Rectal smooth muscle tissue (tissue), 1 donor: ENCODE measurements around the gene PDE6H.
A peak's percentile ranks its signal among the peaks of the same experiment; 100 is the strongest.

Source experiments
- H3K27ac ChIP-seq: one replicate; pipeline ENCODE4 v1.7.0; 2013; ENCODE audit warnings: low read depth, low read length, inconsistent platforms
- H3K27me3 ChIP-seq: one replicate; pipeline ENCODE4 v1.7.0; 2013; ENCODE audit warnings: low read length; ENCODE audit not compliant: control insufficient read depth, insufficient read depth
- H3K36me3 ChIP-seq: one replicate; pipeline ENCODE4 v1.7.0; 2013; ENCODE audit warnings: low read length; ENCODE audit not compliant: control insufficient read depth, insufficient read depth
- H3K4me1 ChIP-seq: one replicate; pipeline ENCODE4 v1.7.0; 2013; ENCODE audit warnings: low read length; ENCODE audit not compliant: control insufficient read depth, insufficient read depth
- H3K4me3 ChIP-seq: one replicate; pipeline ENCODE4 v1.7.0; 2013; ENCODE audit warnings: low read length
- H3K9ac ChIP-seq: one replicate; pipeline ENCODE4 v1.7.0; 2013; ENCODE audit warnings: low read length

Gene PDE6H

GRCh38 chr12:14954269-14954668, 18.6 kb upstream of the PDE6H start:
- peaks cover 15% of the 10 kb centered on the region for H3K4me1 ChIP-seq
- no peaks in the 10 kb centered on the region for H3K36me3 ChIP-seq
- H3K27me3 ChIP-seq: no peaks in the 10 kb centered on the region
- H3K27ac ChIP-seq: no peak overlapping the region
- H3K4me3 ChIP-seq: no peak overlapping the region
- H3K9ac ChIP-seq: no peak overlapping the region

GRCh38 chr12:14956024-14956891, 16.6 kb upstream of the PDE6H start:
- Histone ChIP-seq H3K27ac (no peak overlapping the region), H3K4me3 (no peak overlapping the region), H3K27me3 (no peaks in the 10 kb centered on the region), H3K4me1 (peaks cover 11% of the 10 kb centered on the region), H3K9ac (no peak overlapping the region), H3K36me3 (no peaks in the 10 kb centered on the region)

GRCh38 chr12:14956905-14957304, 15.9 kb upstream of the PDE6H start:
- Histone ChIP-seq H3K9ac (no peak overlapping the region), H3K36me3 (no peaks in the 10 kb centered on the region), H3K4me3 (no peak overlapping the region), H3K27me3 (no peaks in the 10 kb centered on the region), H3K27ac (no peak overlapping the region), H3K4me1 (peaks cover 8% of the 10 kb centered on the region)

- Histone ChIP-seq H3K27ac (peak overlapping the region; percentile 40), H3K9ac (no peak overlapping the region), H3K4me1 (peaks cover 5% of the 10 kb centered on the region), H3K36me3 (no peaks in the 10 kb centered on the region), H3K4me3 (peak overlapping the region; percentile 34), H3K27me3 (no peaks in the 10 kb centered on the region)
Measured at GRCh38 chr12:14957551-14958168, 15.2 kb upstream of the PDE6H start.

GRCh38 chr12:14958361-14959125, 14.3 kb upstream of the PDE6H start:
- no peaks in the 10 kb centered on the region for H3K27me3 ChIP-seq
- no peak overlapping the region for H3K27ac ChIP-seq
- no peak overlapping the region for H3K9ac ChIP-seq

GRCh38 chr12:14959126-14959440, 13.8 kb upstream of the PDE6H start:
- Histone ChIP-seq H3K36me3 (no peaks in the 10 kb centered on the region), H3K4me3 (peak overlapping the region; percentile 28), H3K27ac (no peak overlapping the region)

More at GRCh38 chr12:14958361-14959125, 14.3 kb upstream of the PDE6H start:
- Histone ChIP-seq H3K4me3 (peak overlapping the region; percentile 34), H3K4me1 (peaks cover 2% of the 10 kb centered on the region), H3K36me3 (no peaks in the 10 kb centered on the region)

GRCh38 chr12:14959463-14959862, 13.4 kb upstream of the PDE6H start:
- no peaks in the 10 kb centered on the region for H3K27me3 ChIP-seq
- H3K4me3 ChIP-seq: peak overlapping the region; percentile 44
- peaks cover 2% of the 10 kb centered on the region for H3K4me1 ChIP-seq
- no peaks in the 10 kb centered on the region for H3K36me3 ChIP-seq
- H3K27ac ChIP-seq: no peak overlapping the region
- no peak overlapping the region for H3K9ac ChIP-seq

More at GRCh38 chr12:14959126-14959440, 13.8 kb upstream of the PDE6H start:
- Histone ChIP-seq H3K27me3 (no peaks in the 10 kb centered on the region), H3K4me1 (peaks cover 2% of the 10 kb centered on the region), H3K9ac (no peak overlapping the region)

GRCh38 chr12:14959916-14960496, 12.8 kb upstream of the PDE6H start:
- no peaks in the 10 kb centered on the region for H3K27me3 ChIP-seq
- H3K4me3 ChIP-seq: peak overlapping the region; percentile 44
- no peak overlapping the region for H3K27ac ChIP-seq
- no peaks in the 10 kb centered on the region for H3K36me3 ChIP-seq
- no peak overlapping the region for H3K9ac ChIP-seq
- H3K4me1 ChIP-seq: peaks cover 2% of the 10 kb centered on the region

GRCh38 chr12:14960548-14961465, 12.0 kb upstream of the PDE6H start:
- no peaks in the 10 kb centered on the region for H3K27me3 ChIP-seq
- H3K27ac ChIP-seq: no peak overlapping the region
- peak overlapping the region; percentile 27 for H3K9ac ChIP-seq
- peak overlapping the region; percentile 57 for H3K4me3 ChIP-seq
- peaks cover 2% of the 10 kb centered on the region for H3K4me1 ChIP-seq
- H3K36me3 ChIP-seq: no peaks in the 10 kb centered on the region

GRCh38 chr12:14961466-14962152, 11.2 kb upstream of the PDE6H start, which contains the start of gene ARHGDIB:
ARHGDIB (minus strand) TSS chr12:14961601; CDS start chr12:14950712, 10,889 bp downstream.
- Histone ChIP-seq H3K4me3 (peak within 1 kb of the TSS; percentile 57), H3K27ac (no peak within 1 kb of the TSS), H3K36me3 (no peaks in the 10 kb centered on the region), H3K9ac (peak within 1 kb of the TSS; percentile 27), H3K27me3 (no peaks in the 10 kb centered on the region), H3K4me1 (peaks cover 2% of the 10 kb centered on the region)

- no peak overlapping the region for H3K9ac ChIP-seq
- no peaks in the 10 kb centered on the region for H3K27me3 ChIP-seq
- no peak overlapping the region for H3K4me3 ChIP-seq
- no peak overlapping the region for H3K27ac ChIP-seq
- H3K36me3 ChIP-seq: no peaks in the 10 kb centered on the region
- peaks cover 2% of the 10 kb centered on the region for H3K4me1 ChIP-seq
Measured at GRCh38 chr12:14962153-14962539, 10.7 kb upstream of the PDE6H start.
